Measurements from ENCODE around the gene SPPL2C.

- no peak for TF ChIP-seq BRCA1 (IDR thresholded peaks at IDR 0.05; ENCODE audit: low read depth, low read length)
- no peak for TF ChIP-seq CTCF (IDR thresholded peaks at IDR 0.05; ENCODE audit: control extremely low read depth in 1 of 3, insufficient read depth in 1 of 3, low read depth in 1 of 3, low read length in 3 of 3)
- no peak for TF ChIP-seq CEBPB (IDR thresholded peaks at IDR 0.05; ENCODE audit: low read depth, low read length)
- no peak for TF ChIP-seq HDAC2 (IDR thresholded peaks at IDR 0.05; ENCODE audit: borderline replicate concordance in 1 of 2, low read depth in 2 of 2, low read length in 2 of 2)
- TF ChIP-seq TAF1 (IDR thresholded peaks at IDR 0.05; ENCODE audit: low read depth, low read length) = no peak
- no peak for TF ChIP-seq GABPA (IDR thresholded peaks at IDR 0.05; ENCODE audit: borderline replicate concordance, insufficient read depth, low read length)
- no peak for TF ChIP-seq ZNF274 (IDR thresholded peaks at IDR 0.05; ENCODE audit: borderline replicate concordance, extremely low read depth, low read length)
- TF ChIP-seq TAF7 (optimal IDR thresholded peaks at IDR 0.05; ENCODE audit: borderline replicate concordance, low read depth, low read length) = no peak
- TF ChIP-seq POLR2A (IDR thresholded peaks at IDR 0.05; ENCODE audit: control extremely low read depth in 1 of 2, low read depth in 2 of 2, low read length in 2 of 2) = no peak
- no peak for TF ChIP-seq EP300 (IDR thresholded peaks at IDR 0.05; ENCODE audit: borderline replicate concordance in 1 of 2, low read depth in 2 of 2, low read length in 2 of 2)
- TF ChIP-seq RNF2 (IDR thresholded peaks at IDR 0.05; ENCODE audit: borderline replicate concordance, low read depth, low read length, missing control alignments, poor library complexity, severe bottlenecking) = no peak
These were observed 49.0 kb downstream of the SPPL2C start for GRCh38 chr17:45893725-45894021.

All from H1 (cell line).